Upper lobe of left lung (tissue), 6 donors: Measurements from ENCODE around the gene CDH13. TPM values are rescaled to one million over a fixed set of nuclear protein-coding genes. Genes with fewer than 3 reads are reported as not detected.

Source experiments
- ATAC-seq, 2 donors: fragments of 200-7000 bp; cut with Tn5 transposase; one replicate each; pipeline ENCODE4 v1.9.1; 2022; ENCODE audit warnings: mild to moderate bottlenecking in 2 of 2, moderate library complexity in 2 of 2; ENCODE audit not compliant: low FRiP score in 2 of 2
- DNase-seq, 2 donors: peaks; one replicate each; pipeline ENCODE4 v3.0.0-alpha.2; 2019 to 2020
- H3K27ac ChIP-seq, 4 donors: fragments of 200-600 bp; sonication (generic); one replicate each; pipeline ENCODE4 v1.5.1; 2016 to 2019
- H3K27me3 ChIP-seq, 4 donors: fragments of 200-600 bp; sonication (generic); one replicate each; pipeline ENCODE4 v1.5.1; 2017 to 2019
- H3K36me3 ChIP-seq, 4 donors: fragments of 200-600 bp; sonication (generic); one replicate each; pipeline ENCODE4 v1.5.1; 2016 to 2019
- H3K4me1 ChIP-seq, 4 donors: fragments of 200-600 bp; sonication (generic); one replicate each; pipeline ENCODE4 v1.5.1; 2018 to 2019
- H3K4me3 ChIP-seq, 4 donors: fragments of 200-600 bp; sonication (generic); one replicate each; pipeline ENCODE4 v1.5.1; 2017 to 2019; ENCODE audit warnings: mild to moderate bottlenecking in 2 of 4, moderate library complexity in 1 of 4
- H3K9me3 ChIP-seq, 4 donors: fragments of 200-600 bp; sonication (generic); one replicate each; pipeline ENCODE4 v1.5.1; 2018 to 2019
- CTCF ChIP-seq, 6 experiments: fragments of 450-650 bp in 4 of 6; fragments of 200-600 bp in 2 of 6; sonication (generic) in 2 of 6; IDR thresholded peaks; one replicate each; pipeline ENCODE4 v1.5.1; 2016 to 2019; ENCODE audit warnings: antibody characterized with exemption in 6 of 6
- EP300 ChIP-seq, 4 donors: sonication (generic); formaldehyde crosslinking; IDR thresholded peaks; one replicate each; pipeline ENCODE4 v1.5.1; 2017; ENCODE audit warnings: antibody characterized with exemption in 4 of 4, control low read depth in 2 of 4
- POLR2A ChIP-seq, 4 donors: fragments of 450-650 bp; IDR thresholded peaks; one replicate each; pipeline ENCODE4 v1.5.1; 2016 to 2017; ENCODE audit warnings: antibody characterized with exemption in 4 of 4, mild to moderate bottlenecking in 2 of 4
- POLR2AphosphoS5 ChIP-seq, 2 donors: sonication (generic); formaldehyde crosslinking; IDR thresholded peaks; one replicate each; pipeline ENCODE4 v1.5.1; 2017; ENCODE audit warnings: antibody characterized with exemption in 2 of 2
- WGBS, 2 donors: methylation state at CpG; one replicate each; pipeline ENCODE4 v1.1.5; 2017 to 2018; 5-methylcytosine and 5-hydroxymethylcytosine counted together
- total RNA-seq, 6 donors: library from RNA; depleted of rRNA in 4 of 6; stranded (reverse); fragments of >200 nt in 4 of 6; gene quantifications; one replicate each; pipeline versions ENCODE4 v1.1.0 to v1.2.1, GENCODE V29; 2016 to 2021
- donor health status: DM: no; HTN: no; CAD: no; lungs with moderate emphysema.
- donor health status: DM: no; HTN: yes; CAD: no; lungs with severe emphysema.

The CDH13 gene
- total RNA-seq, 6 donors from 2014 or later: 11.3 to 39.8 (median 19.9) TPM

DNA sequence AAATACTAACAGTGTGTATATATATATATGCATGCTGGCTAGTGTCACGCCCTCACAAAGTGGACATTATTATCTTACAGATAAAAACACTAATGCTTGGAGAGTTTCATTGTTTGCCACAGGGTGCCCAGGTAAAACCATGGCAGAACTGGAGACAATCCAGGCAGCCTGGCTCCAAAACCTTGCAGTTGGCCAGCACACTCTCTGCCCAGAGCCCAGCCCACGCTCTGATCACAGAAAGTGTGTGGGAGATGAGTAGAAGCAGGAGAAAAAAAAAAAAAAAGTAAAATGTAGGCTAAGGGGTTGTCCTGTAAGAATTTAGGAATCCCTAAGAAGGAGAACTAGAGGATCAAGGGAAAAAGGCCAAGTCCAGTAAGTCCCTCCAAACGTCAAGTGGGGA is 538.0 kb downstream of the CDH13 start:
- WGBS, 2 donors: 81 to 89% methylated on average over 3 of the region's 3 CpGs
- Histone ChIP-seq H3K27ac (no peak overlapping the region), H3K4me3 (no peak overlapping the region), H3K9me3 (no peaks in the 10 kb centered on the region), H3K4me1 (no peaks in the 10 kb centered on the region), H3K36me3 (no peaks in the 10 kb centered on the region), H3K27me3 (no peaks in the 10 kb centered on the region)
- DNase-seq: no peak
- no peak for TF ChIP-seq POLR2A (IDR thresholded peaks at IDR 0.05)
- no peak for TF ChIP-seq POLR2AphosphoS5 (IDR thresholded peaks at IDR 0.05)
- TF ChIP-seq CTCF (IDR thresholded peaks at IDR 0.05): no peak
- TF ChIP-seq EP300 (IDR thresholded peaks at IDR 0.05): no peak
- ATAC-seq: no peak

- WGBS, 2 donors: 35 to 45% methylated on average over 3 of the region's 3 CpGs
- DNase-seq (no peak), ATAC-seq (no peak)
- no peak overlapping the region for H3K4me3 ChIP-seq
- H3K9me3 ChIP-seq: no peaks in the 10 kb centered on the region
- no peak for TF ChIP-seq POLR2AphosphoS5 (IDR thresholded peaks at IDR 0.05)
- no peak for TF ChIP-seq EP300 (IDR thresholded peaks at IDR 0.05)
- H3K36me3 ChIP-seq: no peaks in the 10 kb centered on the region
- no peaks in the 10 kb centered on the region for H3K27me3 ChIP-seq
- H3K27ac ChIP-seq: no peak overlapping the region
- H3K4me1 ChIP-seq: no peaks in the 10 kb centered on the region
Measured at GRCh38 chr16:83171396-83171795, 544.6 kb downstream of the CDH13 start.

- no peaks in the 10 kb centered on the region for H3K27me3 ChIP-seq
- H3K4me1 ChIP-seq: no peaks in the 10 kb centered on the region
- DNase-seq: no peak
- no peak for ATAC-seq
- H3K36me3 ChIP-seq: no peaks in the 10 kb centered on the region
- TF ChIP-seq EP300 (IDR thresholded peaks at IDR 0.05): no peak
- TF ChIP-seq CTCF (IDR thresholded peaks at IDR 0.05): no peak
- TF ChIP-seq POLR2A (IDR thresholded peaks at IDR 0.05): no peak
- no peak for TF ChIP-seq POLR2AphosphoS5 (IDR thresholded peaks at IDR 0.05)
- no peaks in the 10 kb centered on the region for H3K9me3 ChIP-seq
- no peak overlapping the region for H3K4me3 ChIP-seq
- H3K27ac ChIP-seq: no peak overlapping the region
Measured at GRCh38 chr16:83174671-83175070, 547.9 kb downstream of the CDH13 start.

DNA sequence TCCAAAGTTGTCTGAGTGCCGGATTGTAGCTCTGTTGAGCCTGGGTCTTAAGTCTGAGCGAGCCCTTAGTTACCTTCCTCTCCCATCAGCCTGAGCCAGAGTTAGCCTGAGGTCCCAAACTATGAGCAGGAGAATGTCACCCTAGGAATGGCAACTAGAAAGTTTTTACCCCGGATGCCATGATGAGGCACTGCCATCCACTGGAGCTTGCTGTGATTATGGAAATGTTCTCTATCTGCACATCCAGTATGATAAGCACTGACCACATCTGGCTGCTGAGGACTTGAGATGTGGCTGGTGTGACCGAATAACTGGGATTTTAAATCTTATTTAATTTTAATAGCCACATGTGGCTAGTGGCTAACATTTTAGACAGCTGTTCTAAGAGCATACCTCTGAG is 550.0 kb downstream of the CDH13 start:
- H3K4me3 ChIP-seq: no peak overlapping the region
- H3K27ac ChIP-seq: no peak overlapping the region
- H3K36me3 ChIP-seq: no peaks in the 10 kb centered on the region
- no peaks in the 10 kb centered on the region for H3K27me3 ChIP-seq
- WGBS, 2 donors: 90 to 95% methylated on average over 4 of the region's 4 CpGs
- ATAC-seq: no peak
- no peak for DNase-seq
- H3K9me3 ChIP-seq: no peaks in the 10 kb centered on the region
- no peaks in the 10 kb centered on the region for H3K4me1 ChIP-seq
- TF ChIP-seq EP300 (IDR thresholded peaks at IDR 0.05) (no peak), CTCF (IDR thresholded peaks at IDR 0.05) (no peak), POLR2A (IDR thresholded peaks at IDR 0.05) (no peak), POLR2AphosphoS5 (IDR thresholded peaks at IDR 0.05) (no peak)

GRCh38 chr16:83185902-83186301 is 559.1 kb downstream of the CDH13 start:
- no peak for TF ChIP-seq POLR2AphosphoS5 (IDR thresholded peaks at IDR 0.05)
- TF ChIP-seq POLR2A (IDR thresholded peaks at IDR 0.05): no peak
- no peak for TF ChIP-seq EP300 (IDR thresholded peaks at IDR 0.05)
- no peak for TF ChIP-seq CTCF (IDR thresholded peaks at IDR 0.05)
- DNase-seq (no peak), ATAC-seq (no peak)
- Histone ChIP-seq H3K27me3 (no peaks in the 10 kb centered on the region), H3K4me1 (no peaks in the 10 kb centered on the region), H3K36me3 (no peaks in the 10 kb centered on the region), H3K9me3 (no peaks in the 10 kb centered on the region), H3K27ac (no peak overlapping the region), H3K4me3 (no peak overlapping the region)
- 97% methylated on average over 6 of the region's 6 CpGs for WGBS, 2 donors
